Astrocyte (in vitro differentiated cells and primary cell): ENCODE measurements around the gene TM2D3. TPM values are rescaled to one million over a fixed set of nuclear protein-coding genes. Genes with fewer than 3 reads are reported as not detected.

ENCODE experiments used
- DNase-seq: peaks from one replicate; pipeline ENCODE4 v3.0.0-alpha.2; 2010; ENCODE audit warnings: low read depth
- FAIRE-seq: peaks from 2 replicates; lab custom pipeline; 2011; peaks lifted over from hg19 to GRCh38; lab: Jason Lieb, UNC
- H2AFZ ChIP-seq: 2 replicates; pipeline ENCODE4 v1.6.0; 2012; ENCODE audit warnings: low read depth, low read length, inconsistent platforms
- H3K27ac ChIP-seq: 2 replicates; pipeline ENCODE4 v1.5.1; 2011; ENCODE audit warnings: low read depth, low read length, inconsistent platforms
- H3K27me3 ChIP-seq: 2 replicates; pipeline ENCODE4 v1.6.0; 2011; ENCODE audit warnings: low read length, inconsistent platforms; ENCODE audit not compliant: insufficient read depth
- H3K36me3 ChIP-seq: 2 replicates; pipeline ENCODE4 v1.5.1; 2011; ENCODE audit warnings: low read length, inconsistent platforms; ENCODE audit not compliant: insufficient read depth
- H3K4me1 ChIP-seq: 2 replicates; pipeline ENCODE4 v1.5.1; 2011; ENCODE audit warnings: low read length, inconsistent platforms; ENCODE audit not compliant: insufficient read depth
- H3K4me2 ChIP-seq: 2 replicates; pipeline ENCODE4 v1.6.0; 2012; ENCODE audit warnings: low read length, inconsistent platforms
- H3K4me3 ChIP-seq: 2 replicates; pipeline ENCODE4 v1.5.1; 2011; ENCODE audit warnings: low read depth, mild to moderate bottlenecking, low read length, inconsistent platforms; ENCODE audit not compliant: insufficient read depth
- H3K79me2 ChIP-seq: 2 replicates; pipeline ENCODE4 v1.6.0; 2012; ENCODE audit warnings: mild to moderate bottlenecking, low read length, inconsistent platforms; ENCODE audit not compliant: insufficient read depth
- H3K9ac ChIP-seq: 2 replicates; pipeline ENCODE4 v1.6.0; 2012; ENCODE audit warnings: mild to moderate bottlenecking, low read length, inconsistent platforms
- H3K9me3 ChIP-seq: 2 replicates; pipeline ENCODE4 v1.5.1; 2012; ENCODE audit warnings: low read depth, mild to moderate bottlenecking, low read length, inconsistent platforms; ENCODE audit not compliant: insufficient read depth
- H4K20me1 ChIP-seq: 2 replicates; pipeline ENCODE4 v1.6.0; 2012; ENCODE audit warnings: low read length, inconsistent platforms; ENCODE audit not compliant: insufficient read depth
- H3K27ac Mint-ChIP-seq: one replicate; pipeline ENCODE4 v1.8.0; 2021; ENCODE audit warnings: mild to moderate bottlenecking, mixed read lengths; ENCODE audit not compliant: unreplicated experiment
- H3K27me3 Mint-ChIP-seq: one replicate; pipeline ENCODE4 v1.8.0; 2021; ENCODE audit warnings: low read depth, mixed read lengths; ENCODE audit not compliant: unreplicated experiment
- H3K36me3 Mint-ChIP-seq: one replicate; pipeline ENCODE4 v1.8.0; 2021; ENCODE audit warnings: low read depth, mixed read lengths; ENCODE audit not compliant: unreplicated experiment
- H3K4me1 Mint-ChIP-seq: one replicate; pipeline ENCODE4 v1.8.0; 2021; ENCODE audit warnings: low read depth, mixed read lengths; ENCODE audit not compliant: unreplicated experiment
- H3K4me3 Mint-ChIP-seq: one replicate; pipeline ENCODE4 v1.8.0; 2021; ENCODE audit warnings: mild to moderate bottlenecking, moderate library complexity, mixed read lengths; ENCODE audit not compliant: unreplicated experiment
- H3K9me3 Mint-ChIP-seq: one replicate; pipeline ENCODE4 v1.8.0; 2021; ENCODE audit warnings: mild to moderate bottlenecking, mixed read lengths; ENCODE audit not compliant: unreplicated experiment
- CTCF ChIP-seq: IDR thresholded peaks from 2 replicates; pipeline ENCODE4 v1.5.1; 2011; ENCODE audit warnings: low read depth, mild to moderate bottlenecking, inconsistent platforms, low read length, moderate library complexity; ENCODE audit not compliant: insufficient read depth
- EZH2 ChIP-seq: IDR thresholded peaks from 2 replicates; pipeline ENCODE4 v1.6.1; 2012; ENCODE audit warnings: mild to moderate bottlenecking, low read length, inconsistent platforms; ENCODE audit not compliant: insufficient read depth
- total RNA-seq: library from RNA; stranded (reverse); gene quantifications from 2 replicates; pipeline ENCODE4 v1.2.1, GENCODE V29; 2021

The TM2D3 gene
- total RNA-seq, 1 donor from 2014 or later = 28.1 TPM

- DNase-seq (no peak), FAIRE-seq (no peak)
- Mint-ChIP-seq H3K4me3 (no peak overlapping the region), H3K9me3 (peaks cover 4% of the 10 kb centered on the region), H3K4me1 (no peaks in the 10 kb centered on the region), H3K27me3 (no peaks in the 10 kb centered on the region), H3K36me3 (peaks cover 5% of the 10 kb centered on the region), H3K27ac (no peak overlapping the region)
- H3K9me3 ChIP-seq = no peaks in the 10 kb centered on the region
- H3K79me2 ChIP-seq = no peaks in the 10 kb centered on the region
- H3K4me3 ChIP-seq = no peak overlapping the region
- H4K20me1 ChIP-seq = no peaks in the 10 kb centered on the region
- H3K27ac ChIP-seq = no peak overlapping the region
- no peaks in the 10 kb centered on the region for H3K4me1 ChIP-seq
- no peak overlapping the region for H3K4me2 ChIP-seq
- H3K9ac ChIP-seq = no peak overlapping the region
- H3K27me3 ChIP-seq = no peaks in the 10 kb centered on the region
- H3K36me3 ChIP-seq = peaks cover 3% of the 10 kb centered on the region
- no peak for TF ChIP-seq CTCF
- no peak for TF ChIP-seq EZH2
- H2AFZ ChIP-seq = no peak overlapping the region
Observed at GRCh38 chr15:101662203-101662602, 10.0 kb upstream of the TM2D3 start.

- no peak overlapping the region for H3K27ac Mint-ChIP-seq
- Histone ChIP-seq H3K79me2 (no peaks in the 10 kb centered on the region), H3K27me3 (no peaks in the 10 kb centered on the region), H3K36me3 (peaks cover 5% of the 10 kb centered on the region), H3K9me3 (no peaks in the 10 kb centered on the region), H3K4me3 (no peak overlapping the region), H3K27ac (no peak overlapping the region), H3K9ac (no peak overlapping the region), H3K4me2 (no peak overlapping the region), H2AFZ (no peak overlapping the region), H4K20me1 (no peaks in the 10 kb centered on the region), H3K4me1 (no peaks in the 10 kb centered on the region)
- FAIRE-seq (no peak), DNase-seq (no peak)
- TF ChIP-seq CTCF (no peak), EZH2 (no peak)
- no peaks in the 10 kb centered on the region for H3K27me3 Mint-ChIP-seq
- no peaks in the 10 kb centered on the region for H3K4me1 Mint-ChIP-seq
- H3K4me3 Mint-ChIP-seq = no peak overlapping the region
- no peaks in the 10 kb centered on the region for H3K36me3 Mint-ChIP-seq
- H3K9me3 Mint-ChIP-seq = no peaks in the 10 kb centered on the region
Observed at GRCh38 chr15:101660005-101660404, 7.8 kb upstream of the TM2D3 start.

GRCh38 chr15:101657968-101658784 is 6.0 kb upstream of the TM2D3 start:
- Histone ChIP-seq H3K4me3 (no peak overlapping the region), H3K4me1 (peaks cover under 1% of the 10 kb centered on the region), H3K4me2 (no peak overlapping the region), H3K79me2 (no peaks in the 10 kb centered on the region), H3K27me3 (no peaks in the 10 kb centered on the region), H3K36me3 (peaks cover 5% of the 10 kb centered on the region), H3K9ac (no peak overlapping the region), H2AFZ (no peak overlapping the region), H3K9me3 (no peaks in the 10 kb centered on the region), H4K20me1 (no peaks in the 10 kb centered on the region), H3K27ac (no peak overlapping the region)
- no peak overlapping the region for H3K4me3 Mint-ChIP-seq
- no peak overlapping the region for H3K27ac Mint-ChIP-seq
- DNase-seq = no peak
- H3K27me3 Mint-ChIP-seq = no peaks in the 10 kb centered on the region
- TF ChIP-seq EZH2 = no peak
- no peak for TF ChIP-seq CTCF
- H3K4me1 Mint-ChIP-seq = no peaks in the 10 kb centered on the region
- no peaks in the 10 kb centered on the region for H3K9me3 Mint-ChIP-seq
- FAIRE-seq = no peak
- H3K36me3 Mint-ChIP-seq = no peaks in the 10 kb centered on the region
